Measurements from ENCODE around the gene ZNF212.
A peak's percentile ranks its signal among the peaks of the same experiment; 100 is the strongest.

DNA sequence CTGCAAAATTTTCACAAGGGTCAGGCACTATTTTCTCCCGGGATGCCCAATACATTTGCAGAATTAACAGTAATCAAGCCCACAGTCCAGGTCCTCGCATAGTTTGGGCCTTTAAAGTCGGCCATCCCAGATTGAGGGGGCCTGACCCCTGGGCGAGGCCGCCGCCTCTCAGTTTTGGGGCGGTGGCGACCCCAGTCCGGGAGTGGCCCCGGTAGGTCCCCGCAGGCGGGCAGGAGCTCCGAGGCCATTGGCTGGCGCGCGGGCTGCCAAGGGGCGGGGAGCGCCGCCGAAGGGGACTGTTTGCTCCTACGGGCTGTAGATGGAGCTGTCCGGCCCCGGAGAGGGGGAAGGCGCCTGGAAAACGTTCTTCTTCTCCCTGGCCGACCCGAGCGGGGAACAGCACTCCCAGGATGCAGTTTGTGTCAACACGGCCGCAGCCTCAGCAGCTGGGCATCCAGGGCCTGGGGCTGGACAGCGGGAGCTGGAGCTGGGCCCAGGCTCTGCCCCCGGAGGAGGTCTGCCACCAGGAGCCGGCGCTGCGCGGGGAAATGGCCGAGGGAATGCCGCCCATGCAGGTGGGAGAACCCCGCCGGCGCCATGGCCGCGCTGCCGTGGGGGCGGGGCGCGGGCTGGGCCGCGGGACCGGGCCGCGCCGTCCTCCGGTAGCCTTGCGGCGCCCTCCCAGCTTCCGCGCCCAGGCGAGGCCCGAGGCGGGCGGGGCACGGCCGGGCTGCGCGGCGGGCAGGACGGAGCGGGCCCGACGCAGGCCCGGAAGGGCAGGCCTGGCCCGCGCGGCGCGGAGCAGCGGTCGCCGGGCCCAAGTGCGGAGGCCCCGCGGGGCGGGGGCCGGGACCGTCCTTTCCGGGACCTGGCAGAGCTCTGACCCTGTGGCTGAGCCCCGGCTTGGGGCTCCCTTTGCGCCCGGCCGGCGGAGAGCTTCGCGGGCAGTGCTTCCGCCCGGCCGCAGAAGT is 44.0 kb upstream of the ZNF212 start, which contains the start of gene ZNF282:
- TF ChIP-seq, protein P1, sequence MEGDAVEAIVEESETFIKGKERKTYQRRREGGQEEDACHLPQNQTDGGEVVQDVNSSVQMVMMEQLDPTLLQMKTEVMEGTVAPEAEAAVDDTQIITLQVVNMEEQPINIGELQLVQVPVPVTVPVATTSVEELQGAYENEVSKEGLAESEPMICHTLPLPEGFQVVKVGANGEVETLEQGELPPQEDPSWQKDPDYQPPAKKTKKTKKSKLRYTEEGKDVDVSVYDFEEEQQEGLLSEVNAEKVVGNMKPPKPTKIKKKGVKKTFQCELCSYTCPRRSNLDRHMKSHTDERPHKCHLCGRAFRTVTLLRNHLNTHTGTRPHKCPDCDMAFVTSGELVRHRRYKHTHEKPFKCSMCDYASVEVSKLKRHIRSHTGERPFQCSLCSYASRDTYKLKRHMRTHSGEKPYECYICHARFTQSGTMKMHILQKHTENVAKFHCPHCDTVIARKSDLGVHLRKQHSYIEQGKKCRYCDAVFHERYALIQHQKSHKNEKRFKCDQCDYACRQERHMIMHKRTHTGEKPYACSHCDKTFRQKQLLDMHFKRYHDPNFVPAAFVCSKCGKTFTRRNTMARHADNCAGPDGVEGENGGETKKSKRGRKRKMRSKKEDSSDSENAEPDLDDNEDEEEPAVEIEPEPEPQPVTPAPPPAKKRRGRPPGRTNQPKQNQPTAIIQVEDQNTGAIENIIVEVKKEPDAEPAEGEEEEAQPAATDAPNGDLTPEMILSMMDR (IDR thresholded peaks at IDR 0.05) = peak; percentile 53 to 75 (median 58)
- TF ChIP-seq POLR2A (IDR thresholded peaks at IDR 0.05; ENCODE audit: low read depth) = no peak
